Stimulated activated CD8-positive, alpha-beta memory T cell treated with anti-CD3 and anti-CD28 coated beads, Interleukin-15, amount 100 ng/mL, for 1 hour (primary cell): ENCODE measurements around the gene ACSBG1.

Experiments
- DNase-seq: peaks from one replicate; pipeline ENCODE4 v3.0.0-alpha.2; 2020; ENCODE audit warnings: low read depth

ACSBG1 gene

DNA sequence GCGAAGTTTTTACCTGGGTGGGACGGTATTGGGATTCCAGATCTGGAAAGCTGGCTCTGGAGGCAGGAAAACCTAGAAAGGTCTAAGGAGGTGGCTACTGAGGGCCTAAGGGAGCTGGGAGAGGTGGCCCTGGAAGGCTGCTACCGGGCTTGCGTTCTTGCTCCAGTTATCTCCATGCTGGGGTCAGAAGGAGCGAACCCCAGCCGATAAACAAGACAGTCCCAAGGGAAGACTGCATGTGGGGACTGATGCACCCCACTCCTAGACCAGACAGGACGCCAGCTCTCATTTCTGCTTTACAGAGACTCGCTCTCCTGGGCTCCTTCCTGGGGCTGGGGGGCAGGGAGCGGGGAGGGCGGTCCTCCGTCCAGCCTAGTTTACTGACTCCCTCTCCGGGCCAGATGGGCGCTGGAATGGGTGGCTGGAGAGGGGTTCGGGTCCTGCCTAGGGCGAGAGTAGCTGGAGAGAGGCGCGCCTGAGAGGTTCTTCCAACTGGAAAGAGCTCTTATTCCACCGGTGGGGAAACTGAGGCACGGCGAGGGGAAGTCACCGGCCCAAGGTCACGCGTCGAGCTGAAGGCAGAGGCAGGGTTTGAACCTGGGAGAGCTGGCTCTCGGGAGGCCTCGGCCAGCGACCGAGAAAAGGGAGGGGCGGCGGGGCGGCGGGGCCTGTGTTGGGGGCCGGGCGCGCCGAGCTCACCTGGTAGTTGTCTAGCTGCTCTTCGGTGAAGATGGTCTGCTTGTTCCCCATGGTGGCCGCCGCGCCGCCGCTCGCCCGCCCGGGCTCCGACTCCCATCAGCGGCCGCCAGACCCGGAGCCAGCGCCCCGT lies 103.7 kb downstream of the ACSBG1 start:
- DNase-seq: no peak

- no peak for DNase-seq
Observed at GRCh38 chr15:78129751-78130287, 104.5 kb downstream of the ACSBG1 start.

GRCh38 chr15:78129077-78129750 lies 105.2 kb downstream of the ACSBG1 start:
- no peak for DNase-seq

- no peak for DNase-seq
Observed at GRCh38 chr15:78127882-78128281, 106.5 kb downstream of the ACSBG1 start.

GRCh38 chr15:78125267-78125666 lies 109.1 kb downstream of the ACSBG1 start:
- DNase-seq: no peak

DNA sequence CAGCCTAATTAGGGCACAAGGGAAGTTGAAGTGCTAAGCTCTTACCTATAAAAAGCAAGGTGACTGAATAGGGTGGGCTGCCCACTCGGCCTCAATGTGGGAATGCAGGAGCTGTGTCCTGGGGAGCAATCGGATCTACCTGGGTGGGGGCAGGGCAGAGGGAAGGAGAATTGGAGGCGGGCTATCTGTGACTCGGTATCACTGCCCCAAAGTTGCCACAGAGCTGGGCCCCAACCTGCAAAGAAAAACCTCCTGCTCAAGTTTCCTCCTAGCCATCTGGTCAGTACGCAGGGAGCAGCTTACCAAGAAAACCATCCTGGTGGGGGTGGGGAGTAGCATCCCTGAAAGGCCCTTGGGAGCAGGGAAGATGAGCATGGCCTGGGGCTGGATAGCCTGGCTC lies 113.8 kb downstream of the ACSBG1 start:
- no peak for DNase-seq
